ENCODE measurements around the gene MTERF4.

The MTERF4 gene

GRCh38 chr2:241081643-241082340 lies 20.3 kb downstream of the MTERF4 start:
- TF ChIP-seq CTCF (IDR thresholded peaks at IDR 0.05; ENCODE audit: insufficient read depth, low read depth, low read length, missing control alignments): no peak
- H3K4me3 ChIP-seq (ENCODE audit: low read depth, low read length): no peak overlapping the region
- no peak for DNase-seq (ENCODE audit: low read depth)

GRCh38 chr2:241081190-241081642 lies 20.9 kb downstream of the MTERF4 start:
- DNase-seq (ENCODE audit: low read depth): no peak
- TF ChIP-seq CTCF (IDR thresholded peaks at IDR 0.05; ENCODE audit: insufficient read depth, low read depth, low read length, missing control alignments): no peak
- H3K4me3 ChIP-seq (ENCODE audit: low read depth, low read length): no peak overlapping the region

GRCh38 chr2:241080405-241081189 lies 21.5 kb downstream of the MTERF4 start:
- TF ChIP-seq CTCF (IDR thresholded peaks at IDR 0.05; ENCODE audit: insufficient read depth, low read depth, low read length, missing control alignments): no peak
- no peak overlapping the region for H3K4me3 ChIP-seq (ENCODE audit: low read depth, low read length)
- DNase-seq (ENCODE audit: low read depth): no peak

GRCh38 chr2:241074901-241075540 lies 27.1 kb downstream of the MTERF4 start:
- no peak for DNase-seq (ENCODE audit: low read depth)
- H3K4me3 ChIP-seq (ENCODE audit: low read depth, low read length): no peak overlapping the region
- TF ChIP-seq CTCF (IDR thresholded peaks at IDR 0.05; ENCODE audit: insufficient read depth, low read depth, low read length, missing control alignments): no peak

GRCh38 chr2:241074065-241074818 lies 27.8 kb downstream of the MTERF4 start:
- DNase-seq (ENCODE audit: low read depth): no peak
- TF ChIP-seq CTCF (IDR thresholded peaks at IDR 0.05; ENCODE audit: insufficient read depth, low read depth, low read length, missing control alignments): no peak
- no peak overlapping the region for H3K4me3 ChIP-seq (ENCODE audit: low read depth, low read length)

All from GM12865 (cell line).